BE2C (cell line): ENCODE data around the gene CCL13.

Source experiments
- DNase-seq: peaks from one replicate; pipeline ENCODE4 v3.0.0-alpha.2; 2020
- H3K27me3 ChIP-seq: fragments of 250-450 bp; sonication (Bioruptor Pico); 2 replicates; pipeline ENCODE4 v1.5.1; 2020; ENCODE audit warnings: mild to moderate bottlenecking
- H3K36me3 ChIP-seq: fragments of 250-450 bp; sonication (Bioruptor Pico); 2 replicates; pipeline ENCODE4 v1.5.1; 2020; ENCODE audit warnings: mild to moderate bottlenecking
- H3K4me1 ChIP-seq: fragments of 250-450 bp; sonication (Bioruptor Pico); 2 replicates; pipeline ENCODE4 v1.5.1; 2020
- H3K4me3 ChIP-seq: 2 replicates; pipeline ENCODE4 v1.5.1; 2011; ENCODE audit warnings: low read depth, low read length
- H3K9me3 ChIP-seq: fragments of 250-450 bp; sonication (Bioruptor Pico); 2 replicates; pipeline ENCODE4 v1.5.1; 2020
- CTCF ChIP-seq: IDR thresholded peaks from 2 replicates; pipeline ENCODE4 v1.5.1; 2012; ENCODE audit warnings: mild to moderate bottlenecking, low read depth, low read length

CCL13 gene

GRCh38 chr17:34364751-34365150 is 8.5 kb downstream of the CCL13 start:
- H3K36me3 ChIP-seq: no peaks in the 10 kb centered on the region
- peaks cover 6% of the 10 kb centered on the region; the same call in 1 of the 2 replicates for H3K27me3 ChIP-seq
- no peaks in the 10 kb centered on the region for H3K4me1 ChIP-seq
- TF ChIP-seq CTCF: no peak
- no peaks in the 10 kb centered on the region for H3K9me3 ChIP-seq
- no peak for DNase-seq
- H3K4me3 ChIP-seq: no peak overlapping the region

GRCh38 chr17:34365340-34365739 is 9.1 kb downstream of the CCL13 start:
- Histone ChIP-seq H3K4me1 (no peaks in the 10 kb centered on the region), H3K4me3 (no peak overlapping the region), H3K9me3 (no peaks in the 10 kb centered on the region), H3K36me3 (no peaks in the 10 kb centered on the region), H3K27me3 (peaks cover 6% of the 10 kb centered on the region; the same call in 1 of the 2 replicates)
- TF ChIP-seq CTCF: no peak
- DNase-seq: no peak

- no peaks in the 10 kb centered on the region for H3K4me1 ChIP-seq
- H3K27me3 ChIP-seq: peaks cover 6% of the 10 kb centered on the region; the same call in 1 of the 2 replicates
- no peaks in the 10 kb centered on the region for H3K9me3 ChIP-seq
- no peak for DNase-seq
- no peaks in the 10 kb centered on the region for H3K36me3 ChIP-seq
- no peak for TF ChIP-seq CTCF
- H3K4me3 ChIP-seq: no peak overlapping the region
Measured at GRCh38 chr17:34366010-34366409, 9.7 kb downstream of the CCL13 start.

- no peaks in the 10 kb centered on the region for H3K36me3 ChIP-seq
- H3K4me3 ChIP-seq: no peak overlapping the region
- H3K4me1 ChIP-seq: no peaks in the 10 kb centered on the region
- H3K9me3 ChIP-seq: no peaks in the 10 kb centered on the region
- H3K27me3 ChIP-seq: peaks cover 6% of the 10 kb centered on the region; the same call in 1 of the 2 replicates
- no peak for TF ChIP-seq CTCF
- DNase-seq: no peak
Measured at GRCh38 chr17:34366529-34367107, 10.3 kb downstream of the CCL13 start.

GRCh38 chr17:34367486-34368195 is 11.4 kb downstream of the CCL13 start:
- no peaks in the 10 kb centered on the region for H3K4me1 ChIP-seq
- no peaks in the 10 kb centered on the region for H3K36me3 ChIP-seq
- no peak overlapping the region for H3K4me3 ChIP-seq
- no peaks in the 10 kb centered on the region for H3K9me3 ChIP-seq
- TF ChIP-seq CTCF: no peak
- DNase-seq: no peak
- peaks cover 6% of the 10 kb centered on the region; the same call in 1 of the 2 replicates for H3K27me3 ChIP-seq

GRCh38 chr17:34368196-34368945 is 12.1 kb downstream of the CCL13 start:
- Histone ChIP-seq H3K27me3 (peaks cover 8% of the 10 kb centered on the region; the same call in 1 of the 2 replicates), H3K36me3 (no peaks in the 10 kb centered on the region), H3K4me3 (no peak overlapping the region), H3K4me1 (no peaks in the 10 kb centered on the region), H3K9me3 (no peaks in the 10 kb centered on the region)
- no peak for TF ChIP-seq CTCF
- no peak for DNase-seq
